Left lung (tissue), 10 donors: ENCODE data around the gene HLA-DMA. TPM values are rescaled to one million over a fixed set of nuclear protein-coding genes. Genes with fewer than 3 reads are reported as not detected.

Source experiments
- ATAC-seq: fragments of 200-7000 bp; cut with Tn5 transposase; one replicate; pipeline ENCODE4 v1.9.1; 2020; ENCODE audit warnings: moderate library complexity
- DNase-seq, 4 donors: peaks; one replicate each; pipeline ENCODE4 v3.0.0-alpha.2; 2013 to 2020
- H3K27ac ChIP-seq, 2 donors: fragments of 200-600 bp; sonication (generic) in 1 of 2; one replicate each; pipeline versions ENCODE4 v1.5.0 to v1.8.0; 2020 to 2021
- H3K27me3 ChIP-seq, 2 donors: fragments of 200-600 bp; sonication (generic) in 1 of 2; one replicate each; pipeline versions ENCODE4 v1.5.0 to v1.8.0; 2020 to 2021
- H3K36me3 ChIP-seq, 2 donors: fragments of 200-600 bp; sonication (generic) in 1 of 2; one replicate each; pipeline versions ENCODE4 v1.5.0 to v1.8.0; 2020 to 2021
- H3K4me1 ChIP-seq, 2 donors: fragments of 200-600 bp; one replicate each; pipeline ENCODE4 v1.8.0; 2021
- H3K4me3 ChIP-seq, 2 donors: fragments of 200-600 bp; sonication (generic) in 1 of 2; one replicate each; pipeline versions ENCODE4 v1.5.0 to v1.8.0; 2020 to 2021; ENCODE audit warnings: mild to moderate bottlenecking in 1 of 2
- H3K9me3 ChIP-seq, 2 donors: fragments of 200-600 bp; sonication (generic) in 1 of 2; one replicate each; pipeline versions ENCODE4 v1.5.0 to v1.8.0; 2020 to 2021
- CTCF ChIP-seq, 2 donors: fragments of 200-600 bp; sonication (generic) in 1 of 2; IDR thresholded peaks; one replicate each; pipeline versions ENCODE4 v1.5.0 to v1.8.0; 2021; ENCODE audit warnings: antibody characterized with exemption in 2 of 2
- intact Hi-C, 2 donors: fragments of 100-400 bp; cut with DNase I; formaldehyde crosslinking; loops; one replicate each; pipeline versions ENCODE4 v1.11.2 to v1.14.2; 2022
- polyA plus RNA-seq, 6 donors: library from polyadenylated mRNA; unstranded; fragments of 120-200 nt; gene quantifications; one replicate each; pipeline ENCODE4 v1.2.1, GENCODE V29; 2013; ENCODE audit not compliant: insufficient read length in 6 of 6
- total RNA-seq, 2 donors: library from RNA; stranded (reverse); fragmentation: NEBNext Ultra II Directional; extraction: Animal tissue kit (Norgen Biotek cat#: 25700); gene quantifications; one replicate each; pipeline ENCODE4 v1.2.1, GENCODE V29; 2021
- donor health status: DM: no; HTN: yes; CAD: no.
- donor health status: DM: no; HTN: no; CAD: no.

HLA-DMA gene
- total and polyA plus RNA-seq, 8 donors = 9.4 to 159 (median 22.0) TPM

- peak; percentile 50 for ATAC-seq
- H3K4me3 ChIP-seq = peak overlapping the region; percentile 61 to 100
- peak overlapping the region; percentile 99 for H3K27ac ChIP-seq
- no peaks in the 10 kb centered on the region for H3K9me3 ChIP-seq
- peaks cover 10 to 40% of the 10 kb centered on the region in 2 donors for H3K4me1 ChIP-seq
- intact Hi-C loops = no loop called here
- no peak for TF ChIP-seq CTCF (IDR thresholded peaks at IDR 0.05)
- H3K36me3 ChIP-seq = peaks cover 0 to 35% of the 10 kb centered on the region in 2 donors
- H3K27me3 ChIP-seq = no peaks in the 10 kb centered on the region
- DNase-seq = peak; percentile 84 to 96 (median 92)
Observed at GRCh38 chr6:32970413-32971241, 17.7 kb upstream of the HLA-DMA start.

GRCh38 chr6:32969685-32970412 lies 17.0 kb upstream of the HLA-DMA start:
- Histone ChIP-seq H3K9me3 (no peaks in the 10 kb centered on the region), H3K27me3 (no peaks in the 10 kb centered on the region), H3K4me3 (peak overlapping the region; percentile 61 to 100), H3K27ac (peak overlapping the region; percentile 99), H3K36me3 (peaks cover 0 to 27% of the 10 kb centered on the region in 2 donors), H3K4me1 (peaks cover 10 to 35% of the 10 kb centered on the region in 2 donors)
- DNase-seq (peak; percentile 81 to 87 (median 82)), ATAC-seq (peak; percentile 17)
- intact Hi-C loops = no loop called here
- TF ChIP-seq CTCF (IDR thresholded peaks at IDR 0.05) = peak in 1 of 2 donors; percentile 14

GRCh38 chr6:32968867-32969684 lies 16.2 kb upstream of the HLA-DMA start:
- intact Hi-C loops = no loop called here
- H3K4me3 ChIP-seq = peak overlapping the region; percentile 61 to 100
- no peak for TF ChIP-seq CTCF (IDR thresholded peaks at IDR 0.05)
- ATAC-seq = peak; percentile 35
- peaks cover 10 to 35% of the 10 kb centered on the region in 2 donors for H3K4me1 ChIP-seq
- no peaks in the 10 kb centered on the region for H3K27me3 ChIP-seq
- peak overlapping the region; percentile 99 for H3K27ac ChIP-seq
- peaks cover 0 to 20% of the 10 kb centered on the region in 2 donors for H3K36me3 ChIP-seq
- no peaks in the 10 kb centered on the region for H3K9me3 ChIP-seq
- DNase-seq = peak; percentile 75 to 87 (median 80)

GRCh38 chr6:32968093-32968866 lies 15.4 kb upstream of the HLA-DMA start, which contains the start of gene BRD2:
TSS of gene BRD2 (plus strand) at chr6:32968594. CDS start at chr6:32972899, 4,305 bp downstream.
- peak within 1 kb of the TSS; percentile 61 to 100 for H3K4me3 ChIP-seq
- no peak for TF ChIP-seq CTCF (IDR thresholded peaks at IDR 0.05)
- peak; percentile 62 for ATAC-seq
- no peaks in the 10 kb centered on the region for H3K9me3 ChIP-seq
- H3K27me3 ChIP-seq = no peaks in the 10 kb centered on the region
- H3K27ac ChIP-seq = peak within 1 kb of the TSS; percentile 99
- DNase-seq = peak; percentile 98 to 99 (median 99)
- H3K4me1 ChIP-seq = peaks cover 10 to 42% of the 10 kb centered on the region in 2 donors
- intact Hi-C loops = no loop called here
- H3K36me3 ChIP-seq = peaks cover 0 to 13% of the 10 kb centered on the region in 2 donors
